Astrocyte of the spinal cord (primary cell): ENCODE results near the gene GPX5.

Experiments used
- DNase-seq: peaks from one replicate; pipeline ENCODE4 v3.0.0; 2011; ENCODE audit warnings: low read depth, low spot score
- H3K4me3 ChIP-seq: 2 replicates; pipeline ENCODE4 v1.5.1; 2011; ENCODE audit warnings: low read depth, mild to moderate bottlenecking, low read length, moderate library complexity
- CTCF ChIP-seq: IDR thresholded peaks from 2 replicates; pipeline ENCODE4 v1.5.1; 2012; ENCODE audit warnings: low read depth, mild to moderate bottlenecking, low read length, inconsistent platforms
- in situ Hi-C: cut with HindIII; loops from 2 replicates; pipeline ENCODE4 v1.10.0; 2017; ENCODE audit warnings: low sequenced_read_pairs

GPX5 gene

GRCh38 chr6:28515676-28516075, 10.0 kb upstream of the GPX5 start, which contains the start of gene GPX6:
TSS of gene GPX6 (minus strand) at chr6:28515793. CDS start at chr6:28515743, 50 bp downstream.
- in situ Hi-C loops: no loop called here
- H3K4me3 ChIP-seq: no peak within 1 kb of the TSS
- no peak for TF ChIP-seq CTCF
- DNase-seq: no peak

DNA sequence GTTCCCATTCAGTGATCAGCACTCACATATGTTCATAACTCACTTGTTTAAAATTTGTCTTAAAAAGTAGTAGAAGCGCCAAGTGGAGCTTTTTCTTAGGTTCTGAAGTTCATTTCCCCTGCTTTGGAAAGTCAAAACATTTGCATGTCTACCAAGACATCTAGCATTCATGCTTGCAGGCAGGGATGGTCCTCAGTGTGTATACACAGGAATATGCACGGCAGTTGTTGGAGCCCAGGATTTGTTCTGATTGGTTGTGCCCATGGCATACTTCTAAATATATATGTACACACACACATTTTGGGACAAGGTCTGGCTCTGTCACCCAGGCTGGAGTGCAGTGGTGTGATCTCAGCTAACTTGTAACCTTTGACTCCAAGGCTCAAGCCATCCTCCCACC, 7.7 kb upstream of the GPX5 start:
- in situ Hi-C loops: no loop called here
- DNase-seq: no peak
- no peak overlapping the region for H3K4me3 ChIP-seq
- no peak for TF ChIP-seq CTCF

DNA sequence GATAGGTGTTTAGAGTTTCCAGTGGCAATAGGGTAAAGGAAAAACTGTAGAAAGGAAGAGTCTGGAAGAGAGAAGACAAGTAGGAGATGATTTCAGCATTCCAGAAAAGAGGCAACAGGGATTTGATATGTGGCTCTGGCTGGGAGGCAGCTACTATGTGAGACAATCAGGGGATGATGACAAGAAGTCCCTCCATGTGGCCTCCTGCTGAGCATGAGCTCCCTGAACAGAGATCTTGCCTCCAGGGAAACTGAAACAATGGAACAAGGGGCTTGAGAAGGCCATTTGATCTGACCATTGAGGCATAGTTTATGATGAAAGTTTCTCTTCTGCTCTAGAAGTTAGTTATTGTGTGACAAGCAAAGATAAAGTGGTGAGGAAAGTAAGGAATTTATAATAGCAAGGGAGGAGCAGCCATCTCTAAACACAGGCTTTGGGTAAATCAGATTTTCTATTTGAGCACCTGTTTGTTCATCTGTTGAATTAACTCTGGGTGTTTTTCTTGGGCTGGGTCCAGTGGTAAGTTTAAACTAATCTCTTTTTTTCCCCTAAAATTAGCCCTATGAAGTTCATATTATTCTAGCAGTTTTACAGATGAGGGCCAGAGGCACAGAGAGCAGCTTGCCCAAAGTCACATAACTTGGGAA, 3.0 kb upstream of the GPX5 start:
- no peak overlapping the region for H3K4me3 ChIP-seq
- in situ Hi-C loops: no loop called here
- no peak for TF ChIP-seq CTCF
- no peak for DNase-seq

- no peak for DNase-seq
- in situ Hi-C loops: no loop called here
- TF ChIP-seq CTCF: no peak
- no peak overlapping the region for H3K4me3 ChIP-seq
These were observed 2.4 kb upstream of the GPX5 start for GRCh38 chr6:28523241-28523622.

DNA sequence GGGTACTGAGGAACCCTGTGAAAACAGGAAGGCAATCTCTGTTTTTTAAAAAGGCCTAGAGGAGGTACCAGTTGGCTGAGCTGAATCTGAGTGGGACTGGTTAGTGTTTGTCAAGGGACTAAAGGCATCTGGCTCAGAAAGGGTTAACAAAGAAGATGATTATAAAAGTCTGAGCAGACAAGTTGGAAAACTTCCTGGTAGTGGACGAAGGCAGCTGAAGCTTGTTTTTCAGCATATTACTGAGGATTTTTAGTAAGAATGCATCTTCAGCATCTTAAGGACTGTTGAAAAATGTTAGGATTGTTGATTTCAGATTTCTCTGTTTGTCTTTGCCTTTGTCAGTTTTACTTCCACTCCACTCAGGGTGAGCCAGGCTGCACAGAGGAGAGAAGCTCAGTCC, 5.1 kb downstream of the GPX5 start:
- TF ChIP-seq CTCF: no peak
- in situ Hi-C loops: no loop called here

DNA sequence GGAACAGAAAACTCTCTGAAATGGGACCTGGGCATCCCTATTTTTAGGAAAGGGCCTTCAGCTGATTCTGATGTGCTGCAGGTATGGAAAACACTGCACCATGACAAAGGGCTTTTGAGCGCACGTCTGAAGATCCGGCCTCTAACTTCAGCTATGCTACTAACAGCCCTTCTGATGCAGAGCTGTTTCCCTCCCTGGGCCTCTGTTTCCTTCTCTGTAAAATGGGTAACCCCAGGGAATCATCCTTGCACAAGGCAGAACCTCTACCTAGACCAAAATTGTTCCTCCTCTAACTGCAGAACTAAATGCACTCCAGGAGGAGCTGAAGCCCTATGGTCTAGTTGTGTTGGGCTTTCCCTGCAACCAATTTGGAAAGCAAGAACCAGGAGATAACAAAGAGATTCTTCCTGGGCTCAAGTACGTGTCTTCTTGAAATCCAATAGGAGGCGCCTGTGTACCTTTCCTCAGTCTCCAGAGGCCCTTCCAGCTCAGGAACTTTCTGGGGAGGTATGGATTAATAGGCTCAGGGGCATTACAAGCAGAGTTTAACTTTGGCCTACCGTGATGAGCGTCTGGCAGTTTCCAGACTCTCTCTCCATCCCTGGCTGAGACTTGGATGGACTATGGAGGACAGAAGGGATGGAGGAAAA, 5.9 kb downstream of the GPX5 start:
- in situ Hi-C loops: no loop called here
- no peak for DNase-seq
- no peak overlapping the region for H3K4me3 ChIP-seq
- TF ChIP-seq CTCF: no peak

More for the DNA sequence above, 5.1 kb downstream of the GPX5 start:
- no peak overlapping the region for H3K4me3 ChIP-seq
- no peak for DNase-seq
